ENCODE data around the gene DOHH. TPM values are rescaled to one million over a fixed set of nuclear protein-coding genes. Genes with fewer than 3 reads are reported as not detected.

The DOHH gene
- total and polyA plus RNA-seq, 9 of the 15 experiments (the other 6 are each of a cell fraction or from before 2014, with no cell fraction given): 0.14 to 47.2 (median 5.1) TPM

GRCh38 chr19:3467437-3468198 is 32.9 kb downstream of the DOHH start (continued):
- TF ChIP-seq E2F1 (CRISPR knock-in tag; IDR thresholded peaks at IDR 0.05) (no peak), CEBPG (CRISPR knock-in tag; IDR thresholded peaks at IDR 0.05) (no peak), CEBPG (tag; conservative IDR thresholded peaks at IDR 0.05 in 1 of 2, IDR thresholded peaks at IDR 0.05 in 1 of 2) (no peak), ZSCAN32 (CRISPR knock-in tag; IDR thresholded peaks at IDR 0.05) (no peak), SMARCA5 (IDR thresholded peaks at IDR 0.05) (no peak), THRAP3 (IDR thresholded peaks at IDR 0.05; ENCODE audit: borderline replicate concordance) (no peak), ZBTB33 (CRISPR knock-in tag; IDR thresholded peaks at IDR 0.05) (no peak), POLR2G (IDR thresholded peaks at IDR 0.05; ENCODE audit: low read depth, low read length) (peak; percentile 32; the same call in 1 of the 2 replicates), NONO (IDR thresholded peaks at IDR 0.05; ENCODE audit: low read depth in 2 of 2, low read length in 1 of 2) (no peak), POLR2B (IDR thresholded peaks at IDR 0.05; ENCODE audit: low read depth, partially characterized antibody) (peak; percentile 18), RAD51 (IDR thresholded peaks at IDR 0.05; ENCODE audit: borderline replicate concordance, low read depth) (no peak), NR2C1 (IDR thresholded peaks at IDR 0.05) (peak; percentile 36; the same call in 1 of the 2 replicates), NR2C1 (tag; IDR thresholded peaks at IDR 0.05) (no peak), NCOA4 (IDR thresholded peaks at IDR 0.05; ENCODE audit: partially characterized antibody) (no peak), ZNF280A (IDR thresholded peaks at IDR 0.05; ENCODE audit: low read depth, partially characterized antibody) (peak; percentile 74), MAFG (tag; conservative IDR thresholded peaks at IDR 0.05) (no peak)
- TF ChIP-seq, protein P1, sequence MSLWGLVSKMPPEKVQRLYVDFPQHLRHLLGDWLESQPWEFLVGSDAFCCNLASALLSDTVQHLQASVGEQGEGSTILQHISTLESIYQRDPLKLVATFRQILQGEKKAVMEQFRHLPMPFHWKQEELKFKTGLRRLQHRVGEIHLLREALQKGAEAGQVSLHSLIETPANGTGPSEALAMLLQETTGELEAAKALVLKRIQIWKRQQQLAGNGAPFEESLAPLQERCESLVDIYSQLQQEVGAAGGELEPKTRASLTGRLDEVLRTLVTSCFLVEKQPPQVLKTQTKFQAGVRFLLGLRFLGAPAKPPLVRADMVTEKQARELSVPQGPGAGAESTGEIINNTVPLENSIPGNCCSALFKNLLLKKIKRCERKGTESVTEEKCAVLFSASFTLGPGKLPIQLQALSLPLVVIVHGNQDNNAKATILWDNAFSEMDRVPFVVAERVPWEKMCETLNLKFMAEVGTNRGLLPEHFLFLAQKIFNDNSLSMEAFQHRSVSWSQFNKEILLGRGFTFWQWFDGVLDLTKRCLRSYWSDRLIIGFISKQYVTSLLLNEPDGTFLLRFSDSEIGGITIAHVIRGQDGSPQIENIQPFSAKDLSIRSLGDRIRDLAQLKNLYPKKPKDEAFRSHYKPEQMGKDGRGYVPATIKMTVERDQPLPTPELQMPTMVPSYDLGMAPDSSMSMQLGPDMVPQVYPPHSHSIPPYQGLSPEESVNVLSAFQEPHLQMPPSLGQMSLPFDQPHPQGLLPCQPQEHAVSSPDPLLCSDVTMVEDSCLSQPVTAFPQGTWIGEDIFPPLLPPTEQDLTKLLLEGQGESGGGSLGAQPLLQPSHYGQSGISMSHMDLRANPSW (CRISPR knock-in tag; IDR thresholded peaks at IDR 0.05): no peak
- TF ChIP-seq, protein P2, sequence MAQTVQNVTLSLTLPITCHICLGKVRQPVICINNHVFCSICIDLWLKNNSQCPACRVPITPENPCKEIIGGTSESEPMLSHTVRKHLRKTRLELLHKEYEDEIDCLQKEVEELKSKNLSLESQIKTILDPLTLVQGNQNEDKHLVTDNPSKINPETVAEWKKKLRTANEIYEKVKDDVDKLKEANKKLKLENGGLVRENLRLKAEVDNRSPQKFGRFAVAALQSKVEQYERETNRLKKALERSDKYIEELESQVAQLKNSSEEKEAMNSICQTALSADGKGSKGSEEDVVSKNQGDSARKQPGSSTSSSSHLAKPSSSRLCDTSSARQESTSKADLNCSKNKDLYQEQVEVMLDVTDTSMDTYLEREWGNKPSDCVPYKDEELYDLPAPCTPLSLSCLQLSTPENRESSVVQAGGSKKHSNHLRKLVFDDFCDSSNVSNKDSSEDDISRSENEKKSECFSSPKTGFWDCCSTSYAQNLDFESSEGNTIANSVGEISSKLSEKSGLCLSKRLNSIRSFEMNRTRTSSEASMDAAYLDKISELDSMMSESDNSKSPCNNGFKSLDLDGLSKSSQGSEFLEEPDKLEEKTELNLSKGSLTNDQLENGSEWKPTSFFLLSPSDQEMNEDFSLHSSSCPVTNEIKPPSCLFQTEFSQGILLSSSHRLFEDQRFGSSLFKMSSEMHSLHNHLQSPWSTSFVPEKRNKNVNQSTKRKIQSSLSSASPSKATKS (CRISPR knock-in tag; IDR thresholded peaks at IDR 0.05): no peak
